ENCODE data around the gene NRARP. TPM values are rescaled to one million over a fixed set of nuclear protein-coding genes. Genes with fewer than 3 reads are reported as not detected.

The NRARP gene
- total RNA-seq, 1 experiment from 2014 or later, result 7.4 TPM

GRCh38 chr9:137321726-137322361 is 19.8 kb upstream of the NRARP start:
- Histone ChIP-seq H3K4me1 (ENCODE audit: insufficient read depth, low read length, poor library complexity, severe bottlenecking) (peaks cover 8% of the 10 kb centered on the region), H3K27ac (ENCODE audit: low read depth, low read length, poor library complexity, severe bottlenecking) (no peak overlapping the region), H3K9me3 (ENCODE audit: low read depth, low read length, poor library complexity, severe bottlenecking) (no peaks in the 10 kb centered on the region), H3K4me3 (ENCODE audit: low read depth, low read length, poor library complexity, severe bottlenecking) (no peak overlapping the region), H3K27me3 (replicated peaks; ENCODE audit: insufficient read depth, low read depth, low read length, poor library complexity) (no peaks in the 10 kb centered on the region), H3K36me3 (ENCODE audit: insufficient read depth, low read length, poor library complexity, severe bottlenecking) (no peaks in the 10 kb centered on the region)
- intact Hi-C loops (cut with micrococcal nuclease; ENCODE audit: unreplicated experiment), result no loop called here
- TF ChIP-seq, protein P1, sequence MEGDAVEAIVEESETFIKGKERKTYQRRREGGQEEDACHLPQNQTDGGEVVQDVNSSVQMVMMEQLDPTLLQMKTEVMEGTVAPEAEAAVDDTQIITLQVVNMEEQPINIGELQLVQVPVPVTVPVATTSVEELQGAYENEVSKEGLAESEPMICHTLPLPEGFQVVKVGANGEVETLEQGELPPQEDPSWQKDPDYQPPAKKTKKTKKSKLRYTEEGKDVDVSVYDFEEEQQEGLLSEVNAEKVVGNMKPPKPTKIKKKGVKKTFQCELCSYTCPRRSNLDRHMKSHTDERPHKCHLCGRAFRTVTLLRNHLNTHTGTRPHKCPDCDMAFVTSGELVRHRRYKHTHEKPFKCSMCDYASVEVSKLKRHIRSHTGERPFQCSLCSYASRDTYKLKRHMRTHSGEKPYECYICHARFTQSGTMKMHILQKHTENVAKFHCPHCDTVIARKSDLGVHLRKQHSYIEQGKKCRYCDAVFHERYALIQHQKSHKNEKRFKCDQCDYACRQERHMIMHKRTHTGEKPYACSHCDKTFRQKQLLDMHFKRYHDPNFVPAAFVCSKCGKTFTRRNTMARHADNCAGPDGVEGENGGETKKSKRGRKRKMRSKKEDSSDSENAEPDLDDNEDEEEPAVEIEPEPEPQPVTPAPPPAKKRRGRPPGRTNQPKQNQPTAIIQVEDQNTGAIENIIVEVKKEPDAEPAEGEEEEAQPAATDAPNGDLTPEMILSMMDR (conservative IDR thresholded peaks at IDR 0.05; ENCODE audit: low read depth, low read length), result no peak
- no peak for TF ChIP-seq EZH2 (IDR thresholded peaks at IDR 0.05; ENCODE audit: borderline replicate concordance, low read depth, low read length, poor library complexity, severe bottlenecking)
- ChIA-PET CTCF (no interaction called here), POLR2A (ENCODE audit: low non-redundant PET) (no interaction called here)
- no TSS peak for BruUV-seq (replicated peaks)
- no peak for DNase-seq (ENCODE audit: low spot score)

DNA sequence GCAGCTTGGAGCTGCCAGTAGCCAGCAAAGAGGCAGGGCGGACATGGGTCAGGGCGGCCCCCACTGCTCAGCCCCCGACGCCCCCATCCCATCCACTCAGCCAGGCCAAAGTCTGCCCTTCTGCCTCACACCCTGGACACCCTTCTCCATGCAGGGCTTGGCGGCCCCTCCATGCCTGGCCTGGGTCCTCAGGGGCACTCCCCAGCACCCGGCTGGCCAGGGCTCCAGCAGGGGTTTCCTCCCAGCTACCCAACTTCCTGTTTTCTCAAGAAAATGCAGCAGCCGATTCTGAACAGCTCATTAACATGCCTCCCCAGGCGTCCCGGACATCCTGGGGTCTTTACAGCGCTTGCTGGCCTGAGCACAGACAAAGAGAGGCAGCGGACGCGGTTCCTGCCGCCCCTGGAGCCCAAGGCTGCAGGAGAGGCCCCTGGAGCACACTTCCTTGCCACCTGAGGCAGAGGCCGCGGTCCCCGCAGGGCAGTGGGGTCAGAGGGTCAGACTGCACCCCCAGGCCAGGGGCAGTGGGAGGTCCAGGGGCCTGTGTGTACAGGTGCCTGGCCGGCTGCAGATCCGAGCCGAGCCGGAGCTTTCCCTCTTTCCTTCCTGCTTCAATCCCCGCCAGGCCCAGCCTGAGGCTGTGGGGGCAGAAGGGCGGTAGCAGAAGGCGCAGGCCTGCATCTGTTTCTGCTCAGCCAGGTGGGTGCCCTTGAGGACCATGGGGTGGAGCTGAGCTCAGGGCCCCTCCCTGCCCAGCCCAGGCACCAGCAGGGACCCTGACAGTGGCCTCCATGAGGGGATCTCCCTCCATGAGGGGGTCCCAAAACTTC is 18.7 kb upstream of the NRARP start:
- Histone ChIP-seq H3K4me3 (ENCODE audit: low read depth, low read length, poor library complexity, severe bottlenecking) (no peak overlapping the region), H3K36me3 (ENCODE audit: insufficient read depth, low read length, poor library complexity, severe bottlenecking) (no peaks in the 10 kb centered on the region), H3K27me3 (replicated peaks; ENCODE audit: insufficient read depth, low read depth, low read length, poor library complexity) (no peaks in the 10 kb centered on the region), H3K9me3 (ENCODE audit: low read depth, low read length, poor library complexity, severe bottlenecking) (no peaks in the 10 kb centered on the region), H3K27ac (ENCODE audit: low read depth, low read length, poor library complexity, severe bottlenecking) (no peak overlapping the region), H3K4me1 (ENCODE audit: insufficient read depth, low read length, poor library complexity, severe bottlenecking) (peaks cover 16% of the 10 kb centered on the region)
- DNase-seq (ENCODE audit: low spot score), result peak; percentile 58
- intact Hi-C loops (cut with micrococcal nuclease; ENCODE audit: unreplicated experiment), result no loop called here
- ChIA-PET POLR2A (ENCODE audit: low non-redundant PET) (no interaction called here), CTCF (no interaction called here)
- TF ChIP-seq, protein P1 (conservative IDR thresholded peaks at IDR 0.05; ENCODE audit: low read depth, low read length), result no peak
- TF ChIP-seq EZH2 (IDR thresholded peaks at IDR 0.05; ENCODE audit: borderline replicate concordance, low read depth, low read length, poor library complexity, severe bottlenecking), result no peak
- no TSS peak for BruUV-seq (replicated peaks)

DNA sequence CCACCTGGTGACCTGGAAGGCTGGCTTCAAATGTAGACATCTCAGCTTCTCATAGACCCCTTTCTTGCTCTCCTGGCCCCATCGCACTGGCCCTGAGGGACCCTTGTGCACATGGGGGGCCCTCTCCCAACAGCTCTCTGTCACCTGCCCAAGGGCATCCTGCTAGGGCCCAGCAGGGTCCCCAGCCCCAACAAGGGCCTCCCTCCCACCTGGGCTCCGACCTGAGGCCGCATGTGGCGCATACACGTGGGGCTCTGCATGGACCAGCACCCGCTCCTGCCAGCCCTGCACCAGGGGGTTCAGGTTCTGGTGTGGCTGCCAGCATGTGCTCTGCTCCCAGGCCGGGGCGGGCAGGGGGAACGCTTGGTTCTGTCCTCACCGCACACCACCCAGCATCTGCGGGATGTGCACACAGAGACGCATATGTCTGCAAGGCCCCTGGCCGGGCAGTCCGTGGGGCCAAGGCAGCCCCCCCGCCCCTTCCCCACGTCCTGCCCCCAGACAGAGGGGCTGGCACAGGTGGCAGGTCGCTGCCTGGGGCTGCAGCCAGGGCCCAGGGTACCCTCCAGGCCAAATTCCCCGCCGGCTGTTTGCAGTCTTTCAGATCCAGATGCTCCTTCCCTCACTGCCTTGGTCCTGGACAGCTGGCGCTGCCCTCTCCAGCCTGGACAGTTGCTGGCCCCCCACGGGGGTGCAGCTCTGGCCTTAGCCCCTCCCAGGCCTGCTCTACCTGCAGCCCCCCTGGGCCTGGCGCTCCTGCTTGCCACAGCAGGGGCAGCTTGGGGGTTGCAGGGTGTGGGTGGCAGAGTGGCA is 17.9 kb upstream of the NRARP start:
- intact Hi-C loops (cut with micrococcal nuclease; ENCODE audit: unreplicated experiment), result no loop called here
- no peaks in the 10 kb centered on the region for H3K9me3 ChIP-seq (ENCODE audit: low read depth, low read length, poor library complexity, severe bottlenecking)
- CTCF ChIA-PET, result no interaction called here
- no peak for TF ChIP-seq EZH2 (IDR thresholded peaks at IDR 0.05; ENCODE audit: borderline replicate concordance, low read depth, low read length, poor library complexity, severe bottlenecking)
- TF ChIP-seq, protein P1 (conservative IDR thresholded peaks at IDR 0.05; ENCODE audit: low read depth, low read length), result no peak
- H3K4me3 ChIP-seq (ENCODE audit: low read depth, low read length, poor library complexity, severe bottlenecking), result no peak overlapping the region
- H3K27me3 ChIP-seq (replicated peaks; ENCODE audit: insufficient read depth, low read depth, low read length, poor library complexity), result no peaks in the 10 kb centered on the region
- H3K36me3 ChIP-seq (ENCODE audit: insufficient read depth, low read length, poor library complexity, severe bottlenecking), result no peaks in the 10 kb centered on the region
- POLR2A ChIA-PET (ENCODE audit: low non-redundant PET), result no interaction called here
- no peak overlapping the region for H3K27ac ChIP-seq (ENCODE audit: low read depth, low read length, poor library complexity, severe bottlenecking)
- peaks cover 21% of the 10 kb centered on the region for H3K4me1 ChIP-seq (ENCODE audit: insufficient read depth, low read length, poor library complexity, severe bottlenecking)
- no peak for DNase-seq (ENCODE audit: low spot score)
- no TSS peak for BruUV-seq (replicated peaks)
